Measurements from ENCODE around the gene TRIOBP. TPM values are rescaled to one million over a fixed set of nuclear protein-coding genes. Genes with fewer than 3 reads are reported as not detected.

TRIOBP gene
- total and polyA plus RNA-seq, 7 donors, result 51.7 to 140 (median 82.8) TPM

- TF ChIP-seq, protein P1, sequence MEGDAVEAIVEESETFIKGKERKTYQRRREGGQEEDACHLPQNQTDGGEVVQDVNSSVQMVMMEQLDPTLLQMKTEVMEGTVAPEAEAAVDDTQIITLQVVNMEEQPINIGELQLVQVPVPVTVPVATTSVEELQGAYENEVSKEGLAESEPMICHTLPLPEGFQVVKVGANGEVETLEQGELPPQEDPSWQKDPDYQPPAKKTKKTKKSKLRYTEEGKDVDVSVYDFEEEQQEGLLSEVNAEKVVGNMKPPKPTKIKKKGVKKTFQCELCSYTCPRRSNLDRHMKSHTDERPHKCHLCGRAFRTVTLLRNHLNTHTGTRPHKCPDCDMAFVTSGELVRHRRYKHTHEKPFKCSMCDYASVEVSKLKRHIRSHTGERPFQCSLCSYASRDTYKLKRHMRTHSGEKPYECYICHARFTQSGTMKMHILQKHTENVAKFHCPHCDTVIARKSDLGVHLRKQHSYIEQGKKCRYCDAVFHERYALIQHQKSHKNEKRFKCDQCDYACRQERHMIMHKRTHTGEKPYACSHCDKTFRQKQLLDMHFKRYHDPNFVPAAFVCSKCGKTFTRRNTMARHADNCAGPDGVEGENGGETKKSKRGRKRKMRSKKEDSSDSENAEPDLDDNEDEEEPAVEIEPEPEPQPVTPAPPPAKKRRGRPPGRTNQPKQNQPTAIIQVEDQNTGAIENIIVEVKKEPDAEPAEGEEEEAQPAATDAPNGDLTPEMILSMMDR (IDR thresholded peaks at IDR 0.05), result no peak
- TF ChIP-seq POLR2AphosphoS5 (IDR thresholded peaks at IDR 0.05) (no peak), EP300 (IDR thresholded peaks at IDR 0.05) (no peak), POLR2A (IDR thresholded peaks at IDR 0.05) (no peak)
- intact Hi-C loops (cut with DNase I), result no loop called here
- DNase-seq, result no peak
- Histone ChIP-seq H3K4me3 (no peak overlapping the region), H3K9me3 (no peaks in the 10 kb centered on the region), H3K27me3 (no peaks in the 10 kb centered on the region), H3K36me3 (peaks cover 0 to 15% (median 6%) of the 10 kb centered on the region in 4 donors), H3K27ac (peak overlapping the region; percentile 51 to 97 (median 64)), H3K4me1 (peaks cover 0 to 46% (median 38%) of the 10 kb centered on the region in 4 donors)
- 73 to 77% methylated on average over 6 of the region's 6 CpGs for WGBS, 2 donors
Observed at GRCh38 chr22:37669586-37669985, 27.3 kb upstream of the TRIOBP start.

DNA sequence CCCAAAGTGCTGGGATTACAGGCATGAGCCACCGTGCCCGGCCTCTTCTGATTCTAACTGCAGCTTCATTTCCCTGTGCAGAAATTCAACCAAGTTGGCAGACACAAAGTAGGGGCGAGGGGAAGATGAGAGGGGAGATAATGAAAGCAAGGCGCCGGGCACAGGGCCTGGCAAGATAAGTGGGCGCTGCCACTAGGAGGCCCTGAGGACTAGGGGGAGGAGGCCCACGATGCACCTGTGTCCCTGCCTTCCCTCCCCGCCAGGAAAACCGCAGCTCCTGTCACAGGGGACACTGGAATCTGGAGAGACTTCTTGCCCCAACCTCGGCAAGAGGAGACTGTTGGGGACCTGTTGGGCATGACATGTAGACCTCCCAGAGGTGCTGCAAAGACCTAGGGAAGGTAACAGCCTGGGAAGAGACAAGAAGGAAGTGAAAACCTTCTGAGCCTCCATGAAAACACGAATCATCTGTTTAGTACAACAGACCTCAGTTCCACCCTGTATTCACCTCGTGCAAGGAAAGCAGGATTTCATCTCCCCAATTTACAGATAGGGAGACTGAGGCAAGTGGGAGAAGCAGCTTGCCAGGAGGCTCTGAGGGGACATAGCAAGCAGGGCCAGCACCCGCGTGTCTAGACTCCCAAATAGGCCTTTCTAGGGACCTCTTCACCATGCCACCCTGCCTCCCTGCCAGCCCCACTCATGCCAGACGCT, 24.5 kb upstream of the TRIOBP start:
- intact Hi-C loops (cut with DNase I), result no loop called here
- Histone ChIP-seq H3K4me1 (peaks cover 0 to 55% (median 42%) of the 10 kb centered on the region in 4 donors), H3K27me3 (no peaks in the 10 kb centered on the region), H3K36me3 (no peaks in the 10 kb centered on the region), H3K9me3 (no peaks in the 10 kb centered on the region), H3K27ac (peak overlapping the region; percentile 92 to 99 (median 95)), H3K4me3 (no peak overlapping the region)
- TF ChIP-seq, protein P1 (IDR thresholded peaks at IDR 0.05), result no peak
- no peak for TF ChIP-seq EP300 (IDR thresholded peaks at IDR 0.05)
- no peak for TF ChIP-seq POLR2A (IDR thresholded peaks at IDR 0.05)
- TF ChIP-seq POLR2AphosphoS5 (IDR thresholded peaks at IDR 0.05), result no peak
- WGBS, 2 donors, result 51% methylated on average over 15 of the region's 15 CpGs
- no peak for DNase-seq

- TF ChIP-seq POLR2AphosphoS5 (IDR thresholded peaks at IDR 0.05) (no peak), POLR2A (IDR thresholded peaks at IDR 0.05) (no peak)
- H3K27me3 ChIP-seq, result no peaks in the 10 kb centered on the region
- WGBS, 2 donors, result 33 to 46% methylated on average over 11 of the region's 11 CpGs
- H3K9me3 ChIP-seq, result no peaks in the 10 kb centered on the region
- H3K27ac ChIP-seq, result peak overlapping the region; percentile 92 to 99 (median 95)
- no peaks in the 10 kb centered on the region for H3K36me3 ChIP-seq
- no peak overlapping the region for H3K4me3 ChIP-seq
- DNase-seq, result no peak
- intact Hi-C loops (cut with DNase I), result no loop called here
- H3K4me1 ChIP-seq, result peaks cover 0 to 61% (median 49%) of the 10 kb centered on the region in 4 donors
Observed at GRCh38 chr22:37672920-37673455, 23.9 kb upstream of the TRIOBP start.

DNA sequence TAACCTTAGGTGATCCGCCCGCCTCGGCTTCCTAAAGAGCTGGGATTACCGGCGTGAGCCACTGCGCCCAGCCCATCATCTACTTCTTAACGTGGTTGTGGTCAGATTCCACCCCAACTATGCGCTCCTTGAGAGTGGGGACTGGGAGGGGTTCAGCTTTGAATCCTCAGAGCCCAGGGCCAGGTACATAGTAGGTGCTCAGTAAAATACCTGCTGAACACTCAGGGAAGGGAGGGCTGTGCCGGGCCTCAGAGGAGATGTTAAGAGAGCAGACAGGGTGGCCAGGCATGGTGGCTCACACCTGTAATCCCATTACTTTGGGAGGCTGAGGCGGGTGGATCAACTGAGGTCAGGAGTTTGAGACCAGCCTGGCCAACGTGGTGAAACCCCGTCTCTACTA, 22.6 kb upstream of the TRIOBP start:
- no peak for DNase-seq
- Histone ChIP-seq H3K36me3 (peaks cover 0 to 9% (median 1%) of the 10 kb centered on the region in 4 donors), H3K4me3 (peak overlapping the region in 1 of 4 donors; percentile 67), H3K4me1 (peaks cover 0 to 70% (median 58%) of the 10 kb centered on the region in 4 donors), H3K9me3 (no peaks in the 10 kb centered on the region), H3K27ac (peak overlapping the region; percentile 92 to 99 (median 95)), H3K27me3 (no peaks in the 10 kb centered on the region)
- 73 to 81% methylated on average over 12 of the region's 12 CpGs for WGBS, 2 donors
- TF ChIP-seq EP300 (IDR thresholded peaks at IDR 0.05), result no peak
- intact Hi-C loops (cut with DNase I), result no loop called here

- H3K27ac ChIP-seq, result peak within 1 kb of the TSS; percentile 92 to 99 (median 95)
- peak; percentile 99 for DNase-seq
- H3K4me3 ChIP-seq, result peak within 1 kb of the TSS; percentile 48 to 67 (median 59)
- peaks cover 0 to 62% (median 52%) of the 10 kb centered on the region in 4 donors for H3K4me1 ChIP-seq
- intact Hi-C loops (cut with DNase I), result no loop called here
- TF ChIP-seq POLR2AphosphoS5 (IDR thresholded peaks at IDR 0.05) (peak; percentile 83 to 97 (median 92)), POLR2A (IDR thresholded peaks at IDR 0.05) (peak; percentile 79 to 89), EP300 (IDR thresholded peaks at IDR 0.05) (peak in 2 of 4 donors; percentile 49 to 50)
- TF ChIP-seq, protein P1 (IDR thresholded peaks at IDR 0.05), result no peak
- peaks cover 0 to 18% (median 6%) of the 10 kb centered on the region in 4 donors for H3K36me3 ChIP-seq
- WGBS, 2 donors, result 10 to 16% methylated on average over 34 of the region's 34 CpGs
- H3K9me3 ChIP-seq, result no peaks in the 10 kb centered on the region
- H3K27me3 ChIP-seq, result no peaks in the 10 kb centered on the region
Observed at GRCh38 chr22:37674951-37675929, 21.6 kb upstream of the TRIOBP start, which contains the start of gene LGALS1. LGALS1 (plus strand) TSS chr22:37675636; CDS start chr22:37675703, 67 bp downstream.
